ENCODE results near the gene SMKR1.
"Not testable (repeated sequence)": the region's sequence is repeated elsewhere in the genome, so short reads cannot be mapped to it uniquely, and the experiment has no call there.

The SMKR1 gene

GRCh38 chr7:129489491-129489890 is 12.8 kb upstream of the SMKR1 start:
- DNase-seq = no peak

GRCh38 chr7:129492391-129492790 is 9.9 kb upstream of the SMKR1 start:
- DNase-seq = no peak

GRCh38 chr7:129493555-129493954 is 8.8 kb upstream of the SMKR1 start:
- DNase-seq = no peak

- DNase-seq = no peak
These were observed 8.3 kb upstream of the SMKR1 start for GRCh38 chr7:129494041-129494440.

GRCh38 chr7:129495987-129496386 is 6.3 kb upstream of the SMKR1 start:
- DNase-seq = no peak

- DNase-seq = no peak
These were observed 5.7 kb upstream of the SMKR1 start for GRCh38 chr7:129496653-129497052.

- DNase-seq = no peak
These were observed 5.2 kb upstream of the SMKR1 start for GRCh38 chr7:129497156-129497555.

GRCh38 chr7:129498021-129498420 is 4.3 kb upstream of the SMKR1 start:
- DNase-seq = no peak

GRCh38 chr7:129499999-129500398 is 2.3 kb upstream of the SMKR1 start:
- no peak for DNase-seq

GRCh38 chr7:129502708-129503685 is 666 bp downstream of the SMKR1 start:
- peak in 1 of 2 donors; percentile 7 for DNase-seq

- no peak for DNase-seq
These were observed 1.4 kb downstream of the SMKR1 start for GRCh38 chr7:129503725-129504124.

- no peak for DNase-seq
These were observed 9.9 kb downstream of the SMKR1 start for GRCh38 chr7:129512192-129512591.

- no peak for DNase-seq
These were observed 11.2 kb downstream of the SMKR1 start for GRCh38 chr7:129513546-129513945.

- no peak for DNase-seq
These were observed 12.4 kb downstream of the SMKR1 start for GRCh38 chr7:129514683-129515082.

GRCh38 chr7:129515381-129515780 is 13.1 kb downstream of the SMKR1 start:
- no peak for DNase-seq

GRCh38 chr7:129517931-129518330 is 15.6 kb downstream of the SMKR1 start:
- no peak for DNase-seq

GRCh38 chr7:129519464-129519863 is 17.1 kb downstream of the SMKR1 start:
- no peak for DNase-seq

- no peak for DNase-seq
These were observed 20.0 kb downstream of the SMKR1 start for GRCh38 chr7:129522088-129522970.

GRCh38 chr7:129522971-129523340 is 20.6 kb downstream of the SMKR1 start:
- DNase-seq = no peak

- DNase-seq = no peak
These were observed 21.6 kb downstream of the SMKR1 start for GRCh38 chr7:129523924-129524323.

GRCh38 chr7:129524405-129524804 is 22.1 kb downstream of the SMKR1 start:
- DNase-seq = not testable (repeated sequence)

- DNase-seq = no peak
These were observed 23.0 kb downstream of the SMKR1 start for GRCh38 chr7:129525225-129525862.

- DNase-seq = no peak
These were observed 27.3 kb downstream of the SMKR1 start for GRCh38 chr7:129529643-129530042.

Data from stimulated activated CD4-positive, alpha-beta T cell treated with anti-CD3 and anti-CD28 coated beads, Interleukin-2, amount 100 ng/mL, for 48 hours (primary cell).